Stromal cell of bone marrow (primary cell): ENCODE results near the gene C8A.
A peak's percentile ranks its signal among the peaks of the same experiment; 100 is the strongest.

Experiments used
- DNase-seq: peaks from one replicate; pipeline ENCODE4 v3.0.0-alpha.2; 2012; ENCODE audit warnings: low read depth

Gene C8A

DNA sequence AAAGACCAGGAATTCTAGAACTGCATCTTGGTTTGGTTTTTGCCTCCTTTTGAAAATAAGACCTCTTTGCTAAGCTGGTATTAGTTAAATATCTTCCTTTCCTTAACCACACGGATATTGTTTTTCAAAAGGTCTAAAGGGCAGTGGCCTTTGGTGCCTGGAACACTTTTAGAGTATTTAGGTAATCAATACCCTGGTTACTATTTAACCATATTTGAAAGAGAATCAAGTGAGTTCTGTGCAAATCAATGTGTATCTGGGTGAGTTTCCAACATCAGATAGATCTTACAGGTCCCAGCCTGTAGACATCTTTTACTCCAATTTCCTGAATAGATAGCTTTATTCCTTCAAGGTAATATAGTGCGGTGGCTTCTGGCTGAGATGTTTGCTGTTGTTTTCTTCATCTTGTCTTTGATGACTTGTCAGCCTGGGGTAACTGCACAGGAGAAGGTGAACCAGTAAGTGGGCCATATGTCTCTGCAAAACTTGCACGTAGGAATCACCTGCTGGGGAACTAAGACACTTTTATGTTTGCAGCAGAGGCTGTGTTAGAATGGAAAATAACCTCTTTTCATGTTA is at the start of gene C8A:
TSS of gene C8A (plus strand) at position 277 of the 579 bp plus-strand sequence. CDS start at position 382, 105 bp downstream.
- DNase-seq: no peak

DNA sequence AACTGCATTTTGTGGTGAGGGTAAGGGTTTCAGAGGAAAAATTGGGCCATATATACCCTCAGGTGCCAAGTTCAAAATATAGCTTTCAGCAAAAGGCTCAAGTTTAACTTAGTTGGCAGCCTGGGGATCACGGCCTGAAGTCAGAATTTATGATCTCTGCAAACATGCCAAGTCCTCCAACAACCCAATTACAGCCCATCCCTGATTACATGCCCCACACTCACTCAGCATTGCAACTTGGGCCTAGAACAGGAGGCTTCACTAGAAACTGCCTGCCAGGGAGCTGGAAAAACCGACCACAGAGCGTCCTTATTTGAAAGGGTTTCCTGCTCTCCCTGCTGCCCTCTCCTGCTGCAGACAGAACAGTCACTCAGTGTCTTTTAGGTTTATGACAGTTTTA is 47.8 kb upstream of the C8A start:
- DNase-seq: no peak

DNA sequence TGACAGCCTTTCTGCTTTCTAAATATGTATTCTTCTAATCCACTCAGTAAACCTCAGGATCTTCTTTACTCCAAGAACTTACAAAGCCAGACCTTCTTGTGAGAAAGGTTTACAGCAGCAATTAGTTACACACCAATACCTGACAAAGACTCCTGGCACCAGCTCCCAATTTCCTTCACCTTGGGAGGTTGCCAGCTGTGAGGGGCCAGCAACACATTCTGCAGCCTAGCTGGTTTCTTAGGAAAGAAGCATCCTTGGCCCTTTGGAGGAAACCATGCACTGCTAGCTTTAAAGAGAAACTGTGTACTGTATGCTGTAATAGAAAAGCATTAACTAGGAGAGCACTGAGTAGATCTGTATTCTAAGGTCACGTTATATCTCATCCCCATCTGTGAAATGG is 46.2 kb upstream of the C8A start:
- DNase-seq: no peak

DNA sequence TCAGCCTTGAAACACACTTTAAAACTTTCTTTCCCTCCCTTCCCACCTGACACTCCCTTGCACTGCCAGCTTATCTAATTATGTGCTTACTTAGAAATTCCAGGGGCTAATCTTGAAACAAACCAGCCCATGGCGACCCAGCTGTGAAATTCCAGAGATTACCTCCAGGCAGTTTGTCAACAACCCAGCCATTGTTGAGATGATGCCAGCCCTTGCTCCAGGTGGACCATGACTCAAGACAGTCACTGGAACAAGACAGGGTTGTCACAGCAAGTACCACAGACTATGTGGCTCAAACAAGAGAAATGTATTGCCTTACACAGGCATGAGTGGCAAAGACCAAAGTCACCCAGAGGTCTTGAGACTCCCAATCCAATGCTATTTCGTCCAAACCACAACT is 43.3 kb upstream of the C8A start:
- DNase-seq: no peak

DNA sequence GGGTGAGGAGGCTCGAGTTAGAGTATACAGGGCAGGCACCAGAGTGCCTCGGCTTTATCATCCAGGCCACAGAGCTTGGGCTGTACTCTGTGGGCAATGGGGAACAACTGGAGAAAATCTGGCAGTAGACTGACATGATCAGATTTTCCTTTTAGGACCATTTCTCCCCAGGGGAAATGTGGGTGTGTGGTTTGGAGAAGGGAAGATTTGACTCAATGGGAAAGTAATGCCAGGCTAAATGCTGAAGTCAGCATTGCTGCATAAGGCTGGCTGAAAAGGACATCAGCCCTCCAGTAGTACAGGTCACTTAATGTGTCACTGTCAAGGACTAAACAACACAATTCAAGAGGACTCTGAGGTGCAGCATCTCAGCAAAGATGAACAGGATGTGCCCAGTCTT is 40.4 kb upstream of the C8A start:
- peak; percentile 69 for DNase-seq

DNA sequence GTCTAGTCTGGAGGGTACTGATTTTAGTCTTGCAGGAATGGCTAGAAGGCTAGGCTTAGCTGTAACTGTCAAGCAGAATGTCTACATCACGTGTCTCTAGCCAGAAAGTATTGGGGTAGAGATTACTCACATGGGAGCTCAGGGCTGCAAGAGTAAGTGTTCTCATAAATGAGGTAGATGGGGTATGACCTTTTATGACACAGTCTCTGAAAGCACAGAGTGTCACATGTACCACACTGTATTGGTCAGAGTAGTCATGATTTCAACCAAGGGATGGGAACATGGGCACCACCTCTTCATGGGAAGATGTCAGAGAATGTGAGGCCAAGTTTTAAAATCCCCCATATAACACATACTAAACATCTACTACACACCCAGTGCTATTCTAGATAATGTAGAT is 38.3 kb upstream of the C8A start:
- DNase-seq: peak; percentile 31

DNA sequence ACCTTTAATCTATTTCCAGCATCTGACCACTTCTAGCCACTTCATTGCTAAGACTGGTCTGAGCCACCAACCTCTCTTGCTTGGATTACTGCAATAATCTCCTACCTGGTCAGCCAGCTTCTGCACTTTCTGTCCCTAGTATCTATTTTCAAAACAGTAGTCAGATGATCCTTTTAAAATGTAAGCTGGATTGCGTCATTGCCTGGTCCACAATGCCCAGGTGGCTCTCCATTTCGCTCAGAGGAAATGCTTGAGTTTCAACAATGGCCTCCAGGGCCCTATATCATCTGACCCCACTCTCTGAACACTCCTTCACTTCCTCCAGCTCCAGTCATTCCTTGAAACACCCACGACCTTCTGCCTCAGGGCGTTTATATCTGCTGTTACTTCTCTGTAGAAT is 37.7 kb upstream of the C8A start:
- no peak for DNase-seq

DNA sequence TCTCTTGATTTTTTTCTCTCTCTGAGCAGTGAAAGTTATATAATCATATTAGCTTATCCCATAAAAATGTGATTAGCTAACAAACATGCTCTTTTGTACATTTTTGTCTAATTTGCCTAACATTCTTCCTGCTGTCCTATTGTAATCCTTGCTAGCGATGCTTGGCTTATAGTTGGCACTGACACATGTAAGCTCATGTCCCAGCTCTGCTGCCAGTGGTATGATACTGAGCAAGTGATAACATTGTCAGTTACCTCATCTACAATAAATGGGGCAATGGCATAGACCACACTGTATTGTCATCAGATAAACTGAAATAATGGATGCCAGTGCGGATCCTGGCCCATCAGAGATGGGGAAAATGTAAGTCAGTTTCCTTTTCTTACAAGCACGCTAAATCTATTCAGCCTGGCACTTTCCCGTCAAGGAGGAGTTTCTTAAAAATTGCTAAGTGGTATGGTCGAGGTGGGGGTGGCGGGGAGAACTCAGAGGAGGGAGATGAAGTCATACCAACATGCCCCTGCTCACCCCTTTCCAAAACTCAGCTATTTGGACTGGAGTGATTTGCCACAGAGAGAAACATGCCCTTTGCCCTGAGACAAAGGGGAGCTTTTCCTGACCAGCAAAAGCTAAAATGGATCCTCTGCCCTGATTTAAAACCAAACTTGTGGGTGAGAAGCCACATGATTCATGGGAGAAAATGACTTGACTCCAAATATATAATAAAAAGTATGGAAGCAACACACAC is 36.7 kb upstream of the C8A start:
- DNase-seq: no peak

DNA sequence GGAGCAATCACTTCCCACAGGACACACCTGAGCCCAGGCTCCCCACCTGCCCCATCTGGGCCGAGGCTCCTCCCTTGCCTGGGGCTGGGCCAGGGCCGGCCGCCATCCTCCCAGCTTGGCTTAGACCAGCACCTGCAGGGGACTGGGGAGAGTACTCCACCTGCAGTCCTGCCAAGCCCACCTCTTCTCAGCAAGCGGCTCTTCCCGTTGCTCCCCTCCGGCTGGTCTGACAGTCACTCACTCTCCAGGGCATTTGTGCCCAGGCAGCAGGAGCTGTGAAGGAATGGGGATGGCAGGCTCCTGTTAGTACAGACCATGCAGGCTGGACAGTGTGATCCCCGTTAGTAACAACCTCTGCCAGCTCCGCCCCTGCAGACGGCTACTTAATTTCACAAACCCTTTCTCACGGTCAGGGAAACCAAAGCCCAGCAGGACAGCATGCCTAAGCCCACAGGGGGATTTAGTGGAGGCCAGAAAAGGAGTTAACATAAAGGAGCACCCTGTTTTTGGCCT is 35.2 kb upstream of the C8A start, which contains the start of gene FYB2:
TSS of gene FYB2 (minus strand) at position 18 of the 513 bp plus-strand sequence. CDS start 114 bp downstream, outside the sequence.
- DNase-seq: no peak

DNA sequence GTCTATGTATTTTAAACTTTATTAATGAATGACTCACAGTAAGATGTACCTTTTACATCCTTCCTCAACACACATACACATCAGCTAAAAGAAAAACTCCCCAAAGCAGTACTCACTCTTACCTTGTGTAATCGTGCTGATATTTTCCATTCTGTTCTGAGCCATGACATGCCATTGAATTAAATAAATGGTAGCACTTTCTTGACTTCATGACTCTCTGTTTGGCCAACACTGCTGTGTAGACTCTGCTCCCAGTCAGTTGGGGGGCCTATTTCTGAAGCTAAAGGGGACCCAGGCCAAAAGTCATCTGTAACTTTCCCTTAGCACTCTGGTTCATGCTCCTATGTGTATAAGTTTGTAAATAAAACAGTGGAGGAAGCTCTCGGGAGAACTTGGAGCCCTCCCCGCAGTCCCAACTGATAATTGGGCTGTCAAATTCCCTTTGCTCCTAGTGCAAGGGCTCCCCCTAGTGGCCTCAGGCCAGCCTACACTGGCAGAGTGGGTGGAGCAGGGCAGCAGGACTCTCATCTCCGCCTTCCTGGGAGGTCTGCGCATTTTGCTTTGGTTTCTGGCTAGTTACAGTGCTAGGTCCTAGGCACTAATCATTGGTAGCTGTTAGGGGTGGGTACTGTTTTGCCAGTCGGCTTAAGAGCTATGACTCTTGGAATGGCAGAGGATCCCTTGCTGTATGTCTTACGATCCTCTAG is 33.7 kb upstream of the C8A start:
- DNase-seq: peak; percentile 64

DNA sequence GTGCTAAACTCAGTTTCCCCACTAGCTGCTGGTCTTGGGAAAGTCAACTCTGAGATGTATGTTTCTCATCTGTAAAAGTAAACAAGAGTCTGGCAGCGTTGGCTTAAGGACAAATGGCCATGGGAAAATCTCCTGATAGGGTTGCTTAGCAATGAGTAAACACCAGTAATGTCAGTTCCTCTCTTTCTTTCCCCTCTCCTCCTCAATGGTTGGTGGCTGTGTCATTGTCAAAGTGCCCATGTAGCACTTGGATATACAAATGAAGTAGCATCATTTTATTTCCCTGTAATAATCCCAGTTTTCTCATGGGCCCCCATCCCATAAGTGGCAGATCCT is 33.2 kb upstream of the C8A start:
- no peak for DNase-seq

DNA sequence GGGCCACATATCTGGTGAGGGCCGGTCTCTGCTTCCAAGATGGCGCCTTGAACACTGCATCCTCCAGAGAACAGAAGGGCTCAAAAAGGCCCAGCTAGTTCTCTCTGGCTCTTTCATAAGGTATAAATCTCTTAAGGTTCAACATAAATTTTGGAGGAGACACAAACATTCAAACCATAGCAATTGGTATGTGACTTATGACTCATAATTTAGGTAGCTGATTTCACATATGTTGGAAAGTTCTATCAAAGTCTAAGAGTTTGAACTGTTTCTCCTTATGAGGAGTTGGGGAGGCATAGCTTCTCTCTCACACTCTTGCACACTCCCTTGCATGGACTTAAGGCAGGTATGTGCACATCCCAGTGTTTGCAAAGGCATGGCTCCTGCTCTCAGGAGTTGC is 30.3 kb upstream of the C8A start:
- DNase-seq: no peak

DNA sequence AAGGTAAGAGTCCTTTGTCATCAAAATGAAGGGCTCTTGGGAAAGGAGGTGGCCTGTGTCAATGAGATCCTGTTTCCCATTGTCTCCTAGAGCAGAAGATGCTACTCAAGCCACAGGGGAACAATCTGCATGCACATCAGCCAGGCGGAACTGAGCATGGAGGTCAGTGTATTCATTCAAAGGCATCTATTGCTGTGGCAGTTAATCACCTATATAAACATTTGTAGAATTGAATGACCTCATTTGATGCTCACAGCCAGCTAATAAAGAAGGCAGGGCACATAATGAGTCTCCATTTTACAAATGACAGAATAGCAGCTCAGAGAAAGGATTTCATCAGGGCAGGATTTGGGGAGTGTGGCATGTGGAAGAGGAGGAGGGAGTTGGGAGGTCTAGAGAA is 29.7 kb upstream of the C8A start:
- no peak for DNase-seq

DNA sequence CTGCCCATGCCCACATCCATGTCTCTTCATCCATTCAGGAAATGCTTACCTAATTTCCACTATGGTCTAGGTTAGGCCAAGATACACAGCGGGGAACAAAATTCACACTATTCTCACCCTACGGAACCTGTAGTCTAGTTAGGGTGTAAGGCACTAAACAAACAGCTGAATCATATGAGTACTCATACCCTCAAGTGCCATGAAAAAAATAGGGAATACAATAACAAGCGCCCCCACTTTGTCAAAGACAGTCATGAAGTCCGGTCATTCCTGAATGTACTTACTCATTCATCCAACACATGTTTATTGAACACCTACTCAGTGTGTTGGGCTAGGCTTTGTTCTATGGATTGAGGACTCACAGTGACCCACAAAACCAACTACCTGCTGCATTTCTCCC is 29.2 kb upstream of the C8A start:
- DNase-seq: no peak

DNA sequence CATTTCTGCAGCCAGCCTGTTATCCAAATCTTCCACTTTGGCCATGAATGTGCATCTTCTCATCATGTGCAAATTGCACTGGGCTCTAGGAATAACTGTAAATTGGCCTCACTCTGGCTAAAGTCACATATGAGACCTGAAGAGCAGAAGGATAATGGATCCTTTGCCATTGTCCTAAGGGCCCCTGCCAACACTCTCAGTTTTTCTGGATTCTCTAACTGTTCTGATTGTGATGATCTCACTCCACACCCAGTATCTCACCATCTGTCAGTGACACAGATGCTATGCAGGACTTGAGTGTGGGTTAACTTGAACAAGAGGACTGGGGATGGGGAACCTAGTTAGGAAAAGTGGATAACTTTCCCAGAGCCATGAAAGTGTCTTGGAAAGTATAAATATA is 26.9 kb upstream of the C8A start:
- DNase-seq: no peak

DNA sequence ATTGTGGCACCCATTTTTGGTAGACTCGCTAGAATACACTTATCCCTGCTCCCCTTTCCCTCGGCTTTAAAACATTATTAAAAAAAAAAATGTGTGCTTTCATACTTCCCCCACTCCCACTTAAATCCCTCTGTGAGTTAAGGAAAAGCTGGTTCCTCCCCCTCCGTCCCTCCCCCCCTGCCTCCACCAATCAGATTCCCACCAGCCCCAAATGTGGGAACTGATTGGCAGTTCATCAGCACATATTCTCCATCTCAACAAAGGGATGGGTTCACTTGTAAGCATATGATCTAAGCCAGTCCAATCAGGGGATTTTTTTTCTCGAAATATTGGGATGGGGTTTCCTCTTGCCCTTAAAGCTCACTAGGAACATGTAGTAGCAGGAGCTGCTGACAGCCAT is 24.5 kb upstream of the C8A start:
- DNase-seq: no peak

DNA sequence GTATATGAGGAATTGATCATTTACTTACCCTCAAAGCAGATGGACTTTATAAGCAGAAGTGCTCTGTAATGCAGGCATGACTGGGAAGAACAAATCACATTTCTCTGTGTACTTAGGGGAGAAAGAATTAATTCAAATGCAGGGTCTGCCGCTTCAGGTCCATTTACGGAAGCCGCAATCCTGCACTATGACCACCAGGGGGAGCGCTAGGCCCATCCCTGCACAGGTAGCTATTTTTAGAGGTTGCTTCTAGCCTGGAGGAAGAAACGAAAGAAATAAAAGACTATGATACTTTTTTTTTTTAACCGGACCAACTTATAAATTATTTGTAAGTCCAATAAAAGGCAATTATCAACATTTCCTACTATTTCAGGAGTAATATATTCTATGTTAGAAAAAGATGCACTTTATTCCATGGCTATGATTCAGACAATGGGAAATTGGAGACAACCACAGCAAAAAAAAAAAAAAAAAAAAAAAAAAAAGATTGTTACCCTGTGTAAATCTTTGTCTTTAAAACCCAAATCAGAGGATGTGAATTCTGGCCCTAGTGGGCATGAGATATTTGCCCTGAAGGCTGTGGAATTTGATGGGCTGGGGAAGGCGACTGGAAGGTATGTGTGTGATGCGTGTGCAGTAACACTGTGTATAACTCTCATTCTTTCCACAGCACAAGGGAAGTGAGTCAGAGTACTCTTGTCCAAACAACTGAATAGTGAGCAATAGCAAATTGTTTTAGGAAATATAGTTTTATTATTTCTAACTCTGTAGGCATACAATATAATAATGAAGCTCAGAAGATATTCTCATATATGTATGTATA is 22.5 kb upstream of the C8A start:
- DNase-seq: peak; percentile 90

DNA sequence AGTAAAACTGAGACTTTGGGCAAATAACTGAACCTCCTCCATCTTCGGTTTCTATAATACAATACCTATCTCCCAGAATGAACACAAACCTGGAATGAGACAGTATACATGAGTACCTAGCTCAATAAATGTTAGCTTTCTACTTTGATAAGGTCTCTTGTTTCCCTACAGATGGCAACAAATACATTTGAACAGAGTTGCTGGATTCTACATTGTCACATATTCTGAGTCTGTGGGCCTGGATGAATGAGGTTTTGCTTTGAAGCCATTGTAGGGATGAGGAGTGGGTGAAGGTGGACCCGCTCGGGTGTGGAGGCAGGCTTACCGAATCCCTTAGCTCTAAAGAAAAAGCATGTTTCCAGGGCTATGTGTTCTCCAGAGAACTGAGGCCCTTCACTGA is 21.5 kb upstream of the C8A start:
- no peak for DNase-seq

DNA sequence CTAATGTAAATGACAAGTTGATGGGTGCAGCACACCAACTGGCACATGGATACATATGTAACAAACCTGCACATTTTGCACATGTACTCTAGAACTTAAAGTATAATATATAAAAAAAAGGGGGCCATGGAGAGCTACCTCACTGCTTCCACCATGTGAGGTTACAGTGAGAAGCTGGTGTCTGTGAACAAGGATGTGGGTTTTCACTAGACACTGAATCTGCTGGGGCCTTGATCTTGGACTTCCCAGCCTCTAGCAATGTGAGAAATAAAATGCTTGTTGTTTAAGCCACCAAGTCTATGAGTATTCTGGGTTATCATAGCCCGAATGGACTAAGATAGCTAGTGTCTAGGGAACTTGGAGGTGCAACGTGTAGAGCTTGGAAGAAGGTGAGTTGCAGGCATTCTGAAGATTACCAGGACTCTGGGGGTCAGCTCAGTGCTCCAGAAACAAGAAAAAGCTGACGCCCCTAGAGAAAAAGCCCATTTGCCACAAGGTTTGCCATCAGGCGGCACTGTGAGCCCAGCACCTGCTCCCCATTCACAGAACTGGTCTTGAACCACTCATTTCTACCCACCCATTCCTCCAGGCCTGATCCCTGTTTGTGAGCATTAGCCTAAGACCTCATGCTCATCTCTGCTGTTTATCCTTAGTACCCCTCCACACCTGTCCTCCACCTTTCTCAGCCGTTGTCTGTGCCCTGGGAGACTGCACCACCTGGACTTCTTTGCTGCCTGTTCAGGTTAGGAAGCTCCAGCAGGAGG is 20.3 kb upstream of the C8A start:
- DNase-seq: no peak

DNA sequence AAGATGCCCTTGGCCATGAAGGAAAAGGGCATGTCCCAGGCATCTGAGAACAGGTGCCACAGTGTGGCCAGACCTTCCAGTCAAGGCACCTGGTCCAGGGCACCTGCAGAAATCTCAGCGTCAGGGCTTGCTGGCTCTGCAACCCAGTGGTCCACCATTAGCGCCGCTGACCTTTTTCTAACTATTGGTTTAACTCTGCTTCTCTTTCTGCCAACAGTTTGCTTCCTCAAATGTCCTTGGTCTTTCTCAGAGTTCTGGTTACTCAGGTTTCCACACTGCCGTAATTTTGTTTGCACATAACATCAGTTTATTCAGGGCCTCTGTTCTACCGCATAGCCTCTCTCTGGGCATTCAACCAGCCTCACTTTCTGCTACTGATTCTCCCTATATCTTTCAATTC is 18.9 kb upstream of the C8A start:
- no peak for DNase-seq

DNA sequence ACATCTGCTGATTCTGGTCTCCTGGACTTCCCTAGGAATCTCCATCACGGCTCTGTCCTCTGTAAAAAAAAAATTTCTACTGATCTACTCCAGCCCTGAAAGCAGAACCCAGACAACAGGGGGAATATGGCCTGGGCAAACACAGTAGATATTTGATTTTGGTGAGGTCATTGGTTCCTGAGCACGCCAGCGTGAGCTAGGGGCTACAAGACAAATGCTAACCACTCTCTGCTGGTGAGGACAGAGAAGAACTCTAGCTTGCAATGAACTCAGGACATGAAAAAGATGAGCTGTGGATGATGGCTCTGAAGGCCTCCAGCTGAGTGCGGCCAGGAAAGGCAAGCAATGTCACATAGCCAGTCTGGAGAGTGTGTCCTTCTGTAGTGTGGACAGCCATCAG is 18.2 kb upstream of the C8A start:
- DNase-seq: no peak
